KMS-11 (cell line): ENCODE measurements around the gene C11orf24.

ENCODE experiments used
- H2AFZ ChIP-seq: fragments of 200-600 bp; sonication (generic); 2 replicates; pipeline ENCODE4 v1.6.1; 2016; ENCODE audit warnings: antibody characterized with exemption, mixed run types, low read depth
- H3K27ac ChIP-seq: fragments of 200-600 bp; sonication (generic); 2 replicates; pipeline ENCODE4 v1.6.1; 2016; ENCODE audit warnings: mild to moderate bottlenecking, mixed run types
- H3K27me3 ChIP-seq: fragments of 200-600 bp; sonication (generic); 2 replicates; pipeline ENCODE4 v1.6.1; 2017; ENCODE audit warnings: mild to moderate bottlenecking, low read depth, mixed run types, moderate library complexity; ENCODE audit not compliant: insufficient read depth
- H3K36me3 ChIP-seq: fragments of 200-600 bp; sonication (generic); 2 replicates; pipeline ENCODE4 v1.6.1; 2017; ENCODE audit warnings: mild to moderate bottlenecking, mixed run types; ENCODE audit not compliant: insufficient read depth
- H3K4me1 ChIP-seq: fragments of 200-600 bp; sonication (generic); 2 replicates; pipeline ENCODE4 v1.6.1; 2016; ENCODE audit warnings: mild to moderate bottlenecking, low read depth, mixed run types; ENCODE audit not compliant: poor library complexity, severe bottlenecking
- H3K4me2 ChIP-seq: fragments of 200-600 bp; sonication (generic); 2 replicates; pipeline ENCODE4 v1.7.0; 2016; ENCODE audit warnings: mild to moderate bottlenecking, mixed run types
- H3K4me3 ChIP-seq: fragments of 200-600 bp; sonication (generic); IDR thresholded peaks from 2 replicates; pipeline ENCODE4 v1.6.1; 2017; ENCODE audit warnings: low read depth, low read length, mixed read lengths; ENCODE audit not compliant: insufficient read depth
- H3K79me2 ChIP-seq: fragments of 200-600 bp; sonication (generic); 2 replicates; pipeline ENCODE4 v1.6.1; 2016; ENCODE audit warnings: low read depth, mixed run types; ENCODE audit not compliant: insufficient read depth
- H3K9ac ChIP-seq: fragments of 200-600 bp; sonication (generic); 2 replicates; pipeline ENCODE4 v1.6.1; 2016; ENCODE audit warnings: mild to moderate bottlenecking, mixed run types
- H4K20me1 ChIP-seq: fragments of 200-600 bp; sonication (generic); 2 replicates; pipeline ENCODE4 v1.6.1; 2016; ENCODE audit warnings: mild to moderate bottlenecking, mixed run types; ENCODE audit not compliant: insufficient read depth
- CTCF ChIP-seq: fragments of 200-600 bp; sonication (generic); conservative IDR thresholded peaks from 2 replicates; pipeline ENCODE4 v1.6.1; 2017; ENCODE audit warnings: low read depth, mild to moderate bottlenecking, antibody characterized with exemption, low read length, moderate library complexity, mixed read lengths

Gene C11orf24

GRCh38 chr11:68262544-68262827, 9.3 kb downstream of the C11orf24 start:
- Histone ChIP-seq H3K79me2 (peaks cover 10% of the 10 kb centered on the region; the same call in 1 of the 2 replicates), H4K20me1 (no peaks in the 10 kb centered on the region), H3K4me3 (no peak overlapping the region), H3K9ac (no peak overlapping the region), H3K27me3 (no peaks in the 10 kb centered on the region), H3K27ac (no peak overlapping the region), H3K4me1 (peaks cover 33% of the 10 kb centered on the region), H3K36me3 (peaks cover 8% of the 10 kb centered on the region; the same call in 1 of the 2 replicates), H2AFZ (no peak overlapping the region), H3K4me2 (no peak overlapping the region)
- TF ChIP-seq CTCF = no peak

DNA sequence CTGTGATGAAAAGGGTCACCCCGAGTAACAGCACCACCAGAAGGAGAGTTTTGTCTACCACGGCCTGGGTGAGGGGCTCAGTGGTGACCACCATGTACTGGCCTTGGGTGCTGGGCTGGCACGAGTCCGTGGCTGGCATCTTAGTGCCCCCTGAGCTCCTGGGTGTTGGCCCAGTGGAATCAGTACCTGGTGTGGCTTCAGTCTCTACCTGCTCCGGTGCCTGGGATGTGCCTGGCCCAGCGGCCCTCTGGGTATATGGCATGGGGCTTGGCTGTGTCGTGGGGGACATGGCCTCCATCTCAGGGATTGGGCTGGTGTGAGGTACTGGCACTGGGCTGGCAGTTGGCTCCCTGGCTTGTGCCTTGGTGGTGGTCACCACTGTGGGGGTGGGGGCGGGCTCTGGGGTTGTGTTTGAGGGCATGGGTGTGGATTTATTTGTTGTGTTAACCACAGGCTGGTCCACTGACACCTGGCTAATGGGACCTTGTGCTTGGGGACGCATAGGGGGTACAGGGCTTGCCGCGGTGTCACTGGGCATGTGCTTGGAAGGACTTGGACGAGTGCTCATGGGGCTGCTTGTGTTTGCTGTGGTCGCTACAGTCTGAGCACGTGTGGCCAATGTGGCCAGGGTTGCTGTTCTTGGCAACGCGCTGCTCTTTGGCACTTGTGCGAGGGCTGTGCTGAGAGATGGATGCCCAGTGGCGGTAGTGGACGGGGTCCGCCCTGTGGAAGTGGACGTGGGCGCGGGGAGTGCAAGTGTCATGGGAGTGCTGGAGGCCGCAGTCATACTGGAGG, 9.8 kb downstream of the C11orf24 start:
- Histone ChIP-seq H2AFZ (no peak overlapping the region), H3K27ac (no peak overlapping the region), H3K4me1 (peaks cover 32% of the 10 kb centered on the region), H3K79me2 (peaks cover 8% of the 10 kb centered on the region; the same call in 1 of the 2 replicates), H3K36me3 (peaks cover 8% of the 10 kb centered on the region; the same call in 1 of the 2 replicates), H4K20me1 (no peaks in the 10 kb centered on the region), H3K4me2 (no peak overlapping the region), H3K4me3 (no peak overlapping the region), H3K27me3 (no peaks in the 10 kb centered on the region), H3K9ac (no peak overlapping the region)
- no peak for TF ChIP-seq CTCF

DNA sequence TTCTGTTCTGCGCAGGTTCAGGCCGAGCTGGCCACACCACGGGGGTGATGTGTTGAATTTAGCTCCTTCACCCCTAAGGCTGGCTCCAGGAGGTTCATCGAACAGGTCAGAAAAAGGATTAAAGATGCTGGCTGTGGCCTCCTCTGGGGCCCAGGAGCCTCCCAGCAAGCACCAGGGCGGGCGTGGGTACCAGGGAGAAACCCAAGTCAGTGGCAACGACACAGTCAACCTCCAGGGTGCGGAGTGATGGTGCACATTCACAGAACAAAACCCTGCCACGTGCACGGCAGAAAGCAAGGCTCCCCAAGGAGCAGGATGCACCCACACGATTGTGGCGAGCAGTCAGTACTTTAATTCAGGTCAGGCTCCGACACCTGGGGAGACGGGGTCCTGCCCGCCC, 10.8 kb downstream of the C11orf24 start:
- H3K27me3 ChIP-seq = no peaks in the 10 kb centered on the region
- H2AFZ ChIP-seq = no peak overlapping the region
- no peak for TF ChIP-seq CTCF
- no peak overlapping the region for H3K4me3 ChIP-seq
- no peak overlapping the region for H3K27ac ChIP-seq
- no peaks in the 10 kb centered on the region for H4K20me1 ChIP-seq
- H3K36me3 ChIP-seq = peaks cover 8% of the 10 kb centered on the region; the same call in 1 of the 2 replicates
- H3K9ac ChIP-seq = no peak overlapping the region
- H3K4me1 ChIP-seq = peaks cover 24% of the 10 kb centered on the region
- H3K4me2 ChIP-seq = no peak overlapping the region
- peaks cover 8% of the 10 kb centered on the region; the same call in 1 of the 2 replicates for H3K79me2 ChIP-seq

- no peaks in the 10 kb centered on the region for H3K27me3 ChIP-seq
- H3K4me2 ChIP-seq = no peak overlapping the region
- TF ChIP-seq CTCF = no peak
- peaks cover 19% of the 10 kb centered on the region for H3K4me1 ChIP-seq
- peaks cover 8% of the 10 kb centered on the region; the same call in 1 of the 2 replicates for H3K36me3 ChIP-seq
- H2AFZ ChIP-seq = no peak overlapping the region
- H3K27ac ChIP-seq = no peak overlapping the region
- H3K4me3 ChIP-seq = no peak overlapping the region
- H4K20me1 ChIP-seq = no peaks in the 10 kb centered on the region
- H3K9ac ChIP-seq = no peak overlapping the region
- H3K79me2 ChIP-seq = peaks cover 4% of the 10 kb centered on the region; the same call in 1 of the 2 replicates
Measured at GRCh38 chr11:68260484-68260883, 11.3 kb downstream of the C11orf24 start.
